Left renal pelvis (tissue), 4 donors: ENCODE results near the gene H3-3A. TPM values are rescaled to one million over a fixed set of nuclear protein-coding genes. Genes with fewer than 3 reads are reported as not detected.
A peak's percentile ranks its signal among the peaks of the same experiment; 100 is the strongest.

ENCODE experiments used
- DNase-seq, 4 donors: peaks; one replicate each; pipeline ENCODE4 v3.0.0-alpha.2; 2013; ENCODE audit warnings: low read depth in 4 of 4, low spot score in 3 of 4
- polyA plus RNA-seq, 4 donors: library from polyadenylated mRNA; unstranded; fragments of 120-200 nt; gene quantifications; one replicate each; pipeline ENCODE4 v1.2.1, GENCODE V29; 2013; ENCODE audit not compliant: insufficient read length in 4 of 4

The H3-3A gene
- polyA plus RNA-seq, 4 donors, result 1,093 to 1,770 (median 1,297) TPM

GRCh38 chr1:226109829-226110248, 47.3 kb downstream of the H3-3A start:
- DNase-seq, result peak in 3 of 4 donors; percentile 64 to 78 (median 66)

- peak in 1 of 4 donors; percentile 53 for DNase-seq
Measured at GRCh38 chr1:226110249-226111097, 48.0 kb downstream of the H3-3A start.

DNA sequence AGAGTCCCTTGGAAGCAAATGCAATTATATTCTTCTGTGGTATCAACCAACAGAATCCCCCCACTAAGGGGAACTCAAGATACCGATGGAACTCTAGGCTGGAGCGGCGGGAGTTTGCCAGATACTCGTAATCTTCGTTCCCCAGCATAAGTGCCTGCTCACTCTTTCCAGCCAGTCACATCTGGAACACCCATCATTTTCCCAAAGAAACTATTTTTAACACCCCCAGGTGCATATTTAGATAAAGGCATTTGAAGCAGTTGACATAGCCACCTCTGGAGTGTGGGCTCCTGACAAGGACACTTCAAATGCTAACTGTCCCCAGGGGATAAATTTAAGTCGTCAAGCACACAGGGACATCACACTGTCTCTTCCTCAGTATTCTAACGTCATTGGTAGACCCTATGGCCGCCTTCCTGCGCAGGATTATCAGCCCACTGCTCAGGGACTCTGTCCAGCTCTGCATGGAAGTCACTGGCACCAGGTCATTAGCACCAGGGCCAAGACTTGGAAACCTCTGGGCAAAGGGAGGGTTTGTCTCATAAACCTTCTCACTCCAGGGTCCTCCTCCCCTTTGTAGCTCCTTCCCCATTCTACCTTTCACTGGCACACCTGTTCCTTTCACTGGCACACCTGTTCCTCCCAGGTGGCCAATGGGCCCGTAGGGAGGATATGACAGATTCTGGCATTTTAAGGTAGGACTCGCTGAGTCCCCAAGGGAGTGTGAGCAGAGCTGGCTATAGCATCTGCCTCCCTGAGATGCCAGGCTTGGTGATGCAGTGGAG, 48.8 kb downstream of the H3-3A start:
- DNase-seq, result no peak

- DNase-seq, result no peak
Measured at GRCh38 chr1:226111883-226112261, 49.4 kb downstream of the H3-3A start.

- DNase-seq, result no peak
Measured at GRCh38 chr1:226112626-226113025, 50.1 kb downstream of the H3-3A start.

GRCh38 chr1:226116673-226117072, 54.2 kb downstream of the H3-3A start:
- DNase-seq, result no peak

DNA sequence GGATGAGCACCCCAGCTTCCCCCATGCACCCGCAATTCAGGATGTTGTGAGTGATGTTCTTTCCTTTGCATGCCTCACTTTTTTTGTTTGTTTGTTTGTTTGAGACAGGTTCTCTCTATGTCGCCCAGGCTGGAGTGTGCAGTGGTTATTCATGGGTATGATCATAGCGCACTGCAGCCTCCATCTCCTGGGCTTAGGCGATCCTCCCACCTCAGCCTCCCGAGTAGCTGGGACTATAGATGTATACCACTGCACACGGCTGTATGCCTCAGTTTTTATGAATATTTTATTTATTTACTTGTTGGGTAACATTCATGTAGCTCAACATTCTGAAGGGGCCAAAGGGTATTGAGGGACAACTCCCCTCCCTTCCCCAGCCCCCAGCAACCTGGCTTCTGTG, 54.8 kb downstream of the H3-3A start:
- DNase-seq, result no peak

- no peak for DNase-seq
Measured at GRCh38 chr1:226118357-226118756, 55.8 kb downstream of the H3-3A start.

DNA sequence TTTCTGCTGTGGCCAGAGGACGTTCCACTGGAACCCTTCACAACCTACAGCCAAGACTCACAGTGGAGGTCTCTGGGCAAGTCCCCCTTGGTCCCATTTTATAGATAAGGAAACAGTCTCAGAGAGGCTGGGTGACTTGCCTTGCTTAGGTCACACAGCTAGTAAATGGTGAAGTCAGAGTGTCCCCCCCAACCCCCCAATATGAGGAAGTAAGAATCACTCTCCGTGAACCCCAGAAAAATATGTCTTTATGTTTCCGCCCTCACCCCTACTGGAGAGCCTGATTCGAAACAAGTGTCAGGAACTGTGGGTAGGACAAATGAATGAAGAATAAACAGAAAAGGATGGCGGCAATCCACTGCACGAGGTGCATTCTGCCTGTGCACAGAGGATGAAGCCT, 56.7 kb downstream of the H3-3A start:
- DNase-seq, result no peak

DNA sequence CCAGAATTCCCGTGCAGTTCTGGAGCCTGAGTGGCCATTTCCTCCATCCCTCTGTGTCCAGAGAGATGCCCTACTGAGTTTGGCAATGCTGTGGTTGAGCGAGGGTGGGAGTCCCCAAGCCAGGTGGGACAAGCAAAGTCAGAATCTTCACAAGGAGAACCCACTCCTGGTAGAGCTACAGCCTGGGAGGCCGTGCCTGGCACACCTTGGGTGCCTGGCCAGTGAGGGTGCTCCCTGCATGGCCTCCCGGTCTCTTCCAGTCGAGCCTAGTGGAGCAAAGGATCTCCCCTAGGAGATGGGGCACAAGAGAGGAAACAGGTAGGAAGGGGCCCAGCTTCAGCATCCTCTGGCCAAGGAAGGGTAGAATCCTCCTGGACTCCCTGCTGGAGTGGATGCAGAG, 57.9 kb downstream of the H3-3A start:
- no peak for DNase-seq

- no peak for DNase-seq
Measured at GRCh38 chr1:226121049-226121586, 58.6 kb downstream of the H3-3A start.

Other genes with a start within 250 kb of the H3-3A start
- gene TMEM63A, start 180.3 kb upstream of the H3-3A start, polyA plus RNA-seq, result 10 to 100 TPM; 37.9 to 84.7 (median 48.4) TPM
- gene LEFTY1, start 173.6 kb upstream of the H3-3A start, polyA plus RNA-seq, result 1 to 10 TPM in 3 of 4 donors, under 1 TPM in 1; 0.46 to 7.0 (median 4.9) TPM
- gene PYCR2, start 138.5 kb upstream of the H3-3A start, polyA plus RNA-seq, result 10 to 100 TPM; 42.6 to 64.1 (median 45.8) TPM
- gene LEFTY2, start 121.5 kb upstream of the H3-3A start, polyA plus RNA-seq, result 1 to 10 TPM in 2 of 4 donors, under 1 TPM in 2; 0.75 to 2.4 (median 1.1) TPM
- 10 to 100 TPM; 20.0 to 26.8 (median 22.2) TPM for gene SDE2, start 63.4 kb upstream of the H3-3A start, polyA plus RNA-seq
- 10 to 100 TPM; 52.2 to 78.1 (median 59.8) TPM for gene ACBD3, start 124.0 kb downstream of the H3-3A start, polyA plus RNA-seq
- under 1 TPM; 0.22 to 0.47 (median 0.35) TPM for gene MIXL1, start 160.9 kb downstream of the H3-3A start, polyA plus RNA-seq
- 10 to 100 TPM; 10.4 to 14.2 (median 11.1) TPM for gene LIN9, start 246.4 kb downstream of the H3-3A start, polyA plus RNA-seq